ENCODE results near the gene PFAS.

Gene PFAS

GRCh38 chr17:8253801-8254200, 4.7 kb downstream of the PFAS start:
- Histone ChIP-seq H3K9ac (no peak overlapping the region), H3K27ac (no peak overlapping the region), H3K4me1 (no peaks in the 10 kb centered on the region), H3K27me3 (ENCODE audit: control insufficient read depth, insufficient read depth, low read length) (no peaks in the 10 kb centered on the region), H3K36me3 (ENCODE audit: control insufficient read depth, insufficient read depth, low read length) (no peaks in the 10 kb centered on the region), H3K9me3 (ENCODE audit: control insufficient read depth, low read length) (no peaks in the 10 kb centered on the region), H3K79me2 (no peaks in the 10 kb centered on the region), H3K4me2 (ENCODE audit: low read length) (no peak overlapping the region), H3K4me3 (ENCODE audit: low read depth, low read length) (no peak overlapping the region), H2AFZ (no peak overlapping the region)
- TF ChIP-seq, protein P1, sequence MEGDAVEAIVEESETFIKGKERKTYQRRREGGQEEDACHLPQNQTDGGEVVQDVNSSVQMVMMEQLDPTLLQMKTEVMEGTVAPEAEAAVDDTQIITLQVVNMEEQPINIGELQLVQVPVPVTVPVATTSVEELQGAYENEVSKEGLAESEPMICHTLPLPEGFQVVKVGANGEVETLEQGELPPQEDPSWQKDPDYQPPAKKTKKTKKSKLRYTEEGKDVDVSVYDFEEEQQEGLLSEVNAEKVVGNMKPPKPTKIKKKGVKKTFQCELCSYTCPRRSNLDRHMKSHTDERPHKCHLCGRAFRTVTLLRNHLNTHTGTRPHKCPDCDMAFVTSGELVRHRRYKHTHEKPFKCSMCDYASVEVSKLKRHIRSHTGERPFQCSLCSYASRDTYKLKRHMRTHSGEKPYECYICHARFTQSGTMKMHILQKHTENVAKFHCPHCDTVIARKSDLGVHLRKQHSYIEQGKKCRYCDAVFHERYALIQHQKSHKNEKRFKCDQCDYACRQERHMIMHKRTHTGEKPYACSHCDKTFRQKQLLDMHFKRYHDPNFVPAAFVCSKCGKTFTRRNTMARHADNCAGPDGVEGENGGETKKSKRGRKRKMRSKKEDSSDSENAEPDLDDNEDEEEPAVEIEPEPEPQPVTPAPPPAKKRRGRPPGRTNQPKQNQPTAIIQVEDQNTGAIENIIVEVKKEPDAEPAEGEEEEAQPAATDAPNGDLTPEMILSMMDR (IDR thresholded peaks at IDR 0.05) = peak; percentile 27

- H3K79me2 ChIP-seq = no peaks in the 10 kb centered on the region
- H3K36me3 ChIP-seq (ENCODE audit: control insufficient read depth, insufficient read depth, low read length) = no peaks in the 10 kb centered on the region
- TF ChIP-seq, protein P1 (IDR thresholded peaks at IDR 0.05) = no peak
- no peak overlapping the region for H3K4me3 ChIP-seq (ENCODE audit: low read depth, low read length)
- no peak overlapping the region for H3K9ac ChIP-seq
- no peak overlapping the region for H3K4me2 ChIP-seq (ENCODE audit: low read length)
- H3K4me1 ChIP-seq = no peaks in the 10 kb centered on the region
- no peaks in the 10 kb centered on the region for H3K9me3 ChIP-seq (ENCODE audit: control insufficient read depth, low read length)
- no peak overlapping the region for H3K27ac ChIP-seq
- no peaks in the 10 kb centered on the region for H3K27me3 ChIP-seq (ENCODE audit: control insufficient read depth, insufficient read depth, low read length)
- H2AFZ ChIP-seq = no peak overlapping the region
These were observed 5.8 kb downstream of the PFAS start for GRCh38 chr17:8254881-8255280.

GRCh38 chr17:8255499-8255898, 6.4 kb downstream of the PFAS start:
- Histone ChIP-seq H3K9me3 (ENCODE audit: control insufficient read depth, low read length) (no peaks in the 10 kb centered on the region), H3K4me2 (ENCODE audit: low read length) (no peak overlapping the region), H3K4me1 (no peaks in the 10 kb centered on the region), H3K4me3 (ENCODE audit: low read depth, low read length) (no peak overlapping the region), H3K27ac (no peak overlapping the region), H3K9ac (no peak overlapping the region), H3K79me2 (no peaks in the 10 kb centered on the region), H3K36me3 (ENCODE audit: control insufficient read depth, insufficient read depth, low read length) (no peaks in the 10 kb centered on the region), H2AFZ (no peak overlapping the region), H3K27me3 (ENCODE audit: control insufficient read depth, insufficient read depth, low read length) (no peaks in the 10 kb centered on the region)
- TF ChIP-seq, protein P1 (IDR thresholded peaks at IDR 0.05) = no peak

GRCh38 chr17:8256291-8256690, 7.2 kb downstream of the PFAS start:
- Histone ChIP-seq H3K27ac (no peak overlapping the region), H3K36me3 (ENCODE audit: control insufficient read depth, insufficient read depth, low read length) (no peaks in the 10 kb centered on the region), H2AFZ (no peak overlapping the region), H3K27me3 (ENCODE audit: control insufficient read depth, insufficient read depth, low read length) (no peaks in the 10 kb centered on the region), H3K4me1 (no peaks in the 10 kb centered on the region), H3K4me3 (ENCODE audit: low read depth, low read length) (no peak overlapping the region), H3K4me2 (ENCODE audit: low read length) (no peak overlapping the region), H3K9me3 (ENCODE audit: control insufficient read depth, low read length) (no peaks in the 10 kb centered on the region), H3K9ac (no peak overlapping the region), H3K79me2 (no peaks in the 10 kb centered on the region)
- TF ChIP-seq, protein P1 (IDR thresholded peaks at IDR 0.05) = no peak

GRCh38 chr17:8256691-8257090, 7.6 kb downstream of the PFAS start:
- no peak overlapping the region for H3K27ac ChIP-seq
- TF ChIP-seq, protein P1 (IDR thresholded peaks at IDR 0.05) = no peak
- H3K36me3 ChIP-seq (ENCODE audit: control insufficient read depth, insufficient read depth, low read length) = no peaks in the 10 kb centered on the region
- no peak overlapping the region for H2AFZ ChIP-seq
- H3K9me3 ChIP-seq (ENCODE audit: control insufficient read depth, low read length) = no peaks in the 10 kb centered on the region
- no peaks in the 10 kb centered on the region for H3K4me1 ChIP-seq
- H3K4me2 ChIP-seq (ENCODE audit: low read length) = no peak overlapping the region
- no peak overlapping the region for H3K4me3 ChIP-seq (ENCODE audit: low read depth, low read length)
- H3K9ac ChIP-seq = no peak overlapping the region
- no peaks in the 10 kb centered on the region for H3K79me2 ChIP-seq
- H3K27me3 ChIP-seq (ENCODE audit: control insufficient read depth, insufficient read depth, low read length) = no peaks in the 10 kb centered on the region

All from parathyroid adenoma (tissue), 2 donors.